Measurements from ENCODE around the gene CELF1.
"Not testable (repeated sequence)": the region's sequence is repeated elsewhere in the genome, so short reads cannot be mapped to it uniquely, and the experiment has no call there.

Gene CELF1

GRCh38 chr11:47466201-47466600, 86.7 kb downstream of the CELF1 start:
- no peaks in the 10 kb centered on the region for H3K36me3 ChIP-seq (ENCODE audit: control insufficient read depth, insufficient read depth, low read length)
- no peaks in the 10 kb centered on the region for H3K9me3 ChIP-seq (ENCODE audit: control insufficient read depth, low read length)
- no peak overlapping the region for H3K4me3 ChIP-seq (ENCODE audit: low read depth, low read length)
- H3K9ac ChIP-seq = no peak overlapping the region
- no peak overlapping the region for H3K27ac ChIP-seq
- peaks cover 4% of the 10 kb centered on the region for H3K79me2 ChIP-seq
- peaks cover 4% of the 10 kb centered on the region for H3K4me1 ChIP-seq
- no peaks in the 10 kb centered on the region for H3K27me3 ChIP-seq (ENCODE audit: control insufficient read depth, insufficient read depth, low read length)
- no peak for TF ChIP-seq CTCF (IDR thresholded peaks at IDR 0.05)
- H3K4me2 ChIP-seq (ENCODE audit: low read length) = no peak overlapping the region
- H2AFZ ChIP-seq = no peak overlapping the region

GRCh38 chr11:47464483-47464882, 88.4 kb downstream of the CELF1 start:
- Histone ChIP-seq H3K4me3 (ENCODE audit: low read depth, low read length) (no peak overlapping the region), H3K4me2 (ENCODE audit: low read length) (no peak overlapping the region), H3K36me3 (ENCODE audit: control insufficient read depth, insufficient read depth, low read length) (no peaks in the 10 kb centered on the region), H3K27me3 (ENCODE audit: control insufficient read depth, insufficient read depth, low read length) (no peaks in the 10 kb centered on the region), H3K79me2 (peaks cover 4% of the 10 kb centered on the region), H3K4me1 (peaks cover 4% of the 10 kb centered on the region), H2AFZ (no peak overlapping the region), H3K27ac (no peak overlapping the region), H3K9me3 (ENCODE audit: control insufficient read depth, low read length) (no peaks in the 10 kb centered on the region), H3K9ac (no peak overlapping the region)
- no peak for TF ChIP-seq CTCF (IDR thresholded peaks at IDR 0.05)

- H2AFZ ChIP-seq = no peak overlapping the region
- no peak overlapping the region for H3K27ac ChIP-seq
- H3K36me3 ChIP-seq (ENCODE audit: control insufficient read depth, insufficient read depth, low read length) = no peaks in the 10 kb centered on the region
- no peak overlapping the region for H3K9ac ChIP-seq
- no peak overlapping the region for H3K4me2 ChIP-seq (ENCODE audit: low read length)
- H3K4me3 ChIP-seq (ENCODE audit: low read depth, low read length) = no peak overlapping the region
- H3K9me3 ChIP-seq (ENCODE audit: control insufficient read depth, low read length) = no peaks in the 10 kb centered on the region
- no peaks in the 10 kb centered on the region for H3K27me3 ChIP-seq (ENCODE audit: control insufficient read depth, insufficient read depth, low read length)
- no peak for TF ChIP-seq CTCF (IDR thresholded peaks at IDR 0.05)
- peaks cover under 1% of the 10 kb centered on the region for H3K4me1 ChIP-seq
- no peaks in the 10 kb centered on the region for H3K79me2 ChIP-seq
Measured at GRCh38 chr11:47461876-47462275, 91.1 kb downstream of the CELF1 start.

GRCh38 chr11:47460571-47461235, 92.2 kb downstream of the CELF1 start:
- TF ChIP-seq CTCF (IDR thresholded peaks at IDR 0.05) = no peak
- no peaks in the 10 kb centered on the region for H3K79me2 ChIP-seq
- no peak overlapping the region for H2AFZ ChIP-seq
- H3K27me3 ChIP-seq (ENCODE audit: control insufficient read depth, insufficient read depth, low read length) = no peaks in the 10 kb centered on the region
- no peak overlapping the region for H3K9ac ChIP-seq
- H3K4me2 ChIP-seq (ENCODE audit: low read length) = no peak overlapping the region
- H3K4me1 ChIP-seq = no peaks in the 10 kb centered on the region
- no peak overlapping the region for H3K4me3 ChIP-seq (ENCODE audit: low read depth, low read length)
- H3K9me3 ChIP-seq (ENCODE audit: control insufficient read depth, low read length) = no peaks in the 10 kb centered on the region
- no peaks in the 10 kb centered on the region for H3K36me3 ChIP-seq (ENCODE audit: control insufficient read depth, insufficient read depth, low read length)
- H3K27ac ChIP-seq = no peak overlapping the region

GRCh38 chr11:47454258-47454671, 98.7 kb downstream of the CELF1 start:
- not testable (repeated sequence) for H3K27me3 ChIP-seq (ENCODE audit: control insufficient read depth, insufficient read depth, low read length); H3K27ac ChIP-seq; H3K36me3 ChIP-seq (ENCODE audit: control insufficient read depth, insufficient read depth, low read length); H3K4me2 ChIP-seq (ENCODE audit: low read length); H3K79me2 ChIP-seq; H3K9me3 ChIP-seq (ENCODE audit: control insufficient read depth, low read length); H2AFZ ChIP-seq; H3K9ac ChIP-seq; H3K4me1 ChIP-seq
- peak; percentile 64 for TF ChIP-seq CTCF (IDR thresholded peaks at IDR 0.05)
- peak overlapping the region; percentile 1 for H3K4me3 ChIP-seq (ENCODE audit: low read depth, low read length)

All from parathyroid adenoma (tissue), 2 donors.